ENCODE measurements around the gene BRSK1. TPM values are rescaled to one million over a fixed set of nuclear protein-coding genes. Genes with fewer than 3 reads are reported as not detected.
A peak's percentile ranks its signal among the peaks of the same experiment; 100 is the strongest.

BRSK1 gene
- total and polyA plus RNA-seq, 2 of the 13 experiments (the other 11 are each of a cell fraction or from before 2014, with no cell fraction given), result 0.18 to 1.2 TPM

- TF ChIP-seq PCBP2 (optimal IDR thresholded peaks at IDR 0.05; ENCODE audit: low read depth, low read length, poor library complexity, severe bottlenecking) (no peak), ZNF343 (CRISPR knock-in tag; IDR thresholded peaks at IDR 0.05) (no peak), FOSL1 (CRISPR knock-in tag; IDR thresholded peaks at IDR 0.05; ENCODE audit: borderline replicate concordance) (no peak), FIP1L1 (IDR thresholded peaks at IDR 0.05; ENCODE audit: borderline replicate concordance, insufficient read depth, low read depth, low read length) (no peak), FOXK1 (CRISPR knock-in tag; IDR thresholded peaks at IDR 0.05; ENCODE audit: borderline replicate concordance, low read depth) (0 out of 2 replicates have a peak, but pooled peaks have one; percentile 18)
Observed at GRCh38 chr19:55305491-55305890, 21.7 kb downstream of the BRSK1 start (continued).

GRCh38 chr19:55305983-55306562 lies 22.3 kb downstream of the BRSK1 start:
- no peak overlapping the region for H3K9ac ChIP-seq (ENCODE audit: insufficient read depth, low read depth, low read length)
- H3K4me1 ChIP-seq (ENCODE audit: insufficient read depth, low read length), result peaks cover 25% of the 10 kb centered on the region
- no peak overlapping the region for H3K4me3 ChIP-seq (replicated peaks in 1 of 3; ENCODE audit: insufficient read depth in 1 of 3, low read depth in 2 of 3, low read length in 3 of 3)
- CTCF ChIA-PET (ENCODE audit: low intra/inter-chr PET ratio, low total read pairs), result no interaction called here
- POLR2A ChIA-PET, result no interaction called here
- in situ Hi-C loops (cut with HindIII; ENCODE audit: extremely low pct_ligation_motif_present, low pct_unique_long_range_greater_than_20kb) (no loop called here), intact Hi-C loops (cut with micrococcal nuclease; ENCODE audit: unreplicated experiment) (no loop called here)
- H3K27me3 ChIP-seq (ENCODE audit: control insufficient read depth in 1 of 2, insufficient read depth in 2 of 2, low read length in 2 of 2), result peaks cover 0 to 9% of the 10 kb centered on the region in 2 experiments; a peak in 1 of 5 replicates
- FAIRE-seq (no peak), DNase-seq (ENCODE audit: low spot score) (no peak), ATAC-seq (no peak)
- H3K4me2 ChIP-seq (ENCODE audit: low read depth, low read length), result no peak overlapping the region
- WGBS (ENCODE audit: low lambda C conversion rate), result 73% methylated on average over 17 of the region's 17 CpGs
- no peak overlapping the region for H2AFZ ChIP-seq (ENCODE audit: low read length)
- no TSS peak for BruUV-seq (replicated peaks)
- H4K20me1 ChIP-seq (ENCODE audit: insufficient read depth, low read length), result no peaks in the 10 kb centered on the region
- no peaks in the 10 kb centered on the region for H3K79me2 ChIP-seq (ENCODE audit: insufficient read depth, low read length)
- no peak overlapping the region for H3K27ac ChIP-seq (ENCODE audit: extremely low read length, insufficient read depth, low read length)
- H3K36me3 ChIP-seq (replicated peaks in 1 of 2; ENCODE audit: control insufficient read depth in 1 of 2, insufficient read depth in 2 of 2, low read length in 2 of 2), result no peaks in the 10 kb centered on the region
- TF ChIP-seq HCFC1 (IDR thresholded peaks at IDR 0.05; ENCODE audit: low read depth, low read length) (peak; percentile 38; the same call in 1 of the 2 replicates), ZNF18 (CRISPR knock-in tag; IDR thresholded peaks at IDR 0.05; ENCODE audit: insufficient replicate concordance) (no peak), ZNF234 (CRISPR knock-in tag; conservative IDR thresholded peaks at IDR 0.05) (no peak), ARID2 (CRISPR knock-in tag; IDR thresholded peaks at IDR 0.05; ENCODE audit: borderline replicate concordance) (no peak), PHB2 (IDR thresholded peaks at IDR 0.05; ENCODE audit: partially characterized antibody) (no peak), ZNF44 (CRISPR knock-in tag; IDR thresholded peaks at IDR 0.05) (no peak), ZNF773 (CRISPR knock-in tag; IDR thresholded peaks at IDR 0.05; ENCODE audit: borderline replicate concordance) (no peak), NFYB (CRISPR knock-in tag; IDR thresholded peaks at IDR 0.05) (no peak), PAF1 (CRISPR knock-in tag; IDR thresholded peaks at IDR 0.05) (no peak), ZHX2 (IDR thresholded peaks at IDR 0.05; ENCODE audit: low read depth) (no peak), ZHX2 (CRISPR knock-in tag; IDR thresholded peaks at IDR 0.05; ENCODE audit: borderline replicate concordance) (no peak), GABPA (IDR thresholded peaks at IDR 0.05; ENCODE audit: low read depth, low read length) (peak; percentile 34), GABPA (CRISPR knock-in tag; IDR thresholded peaks at IDR 0.05; ENCODE audit: low read depth) (no peak)
- no peaks in the 10 kb centered on the region for H3K9me3 ChIP-seq (ENCODE audit: low read length)
